Heart left ventricle (tissue), 16 donors: ENCODE results near the gene SERPINA5. TPM values are rescaled to one million over a fixed set of nuclear protein-coding genes. Genes with fewer than 3 reads are reported as not detected.

Source experiments
- ATAC-seq, 4 donors: fragments of 200-7000 bp; cut with Tn5 transposase; one replicate each; pipeline ENCODE4 v1.9.1; 2020 to 2022; ENCODE audit warnings: moderate library complexity in 4 of 4, mild to moderate bottlenecking in 3 of 4, moderate number of reproducible peaks in 1 of 4
- DNase-seq, 5 donors: peaks; one replicate each; pipeline ENCODE4 v3.0.0-alpha.2; 2020
- H3K27ac ChIP-seq, 12 donors: fragments of 200-600 bp; sonication (generic) in 4 of 12; one replicate each; pipeline versions ENCODE4 v1.5.0 to v1.8.0; 2016 to 2022; ENCODE audit warnings: mild to moderate bottlenecking in 2 of 12
- H3K27me3 ChIP-seq, 9 donors: fragments of 200-600 bp; sonication (generic) in 2 of 9; one replicate each; pipeline versions ENCODE4 v1.5.1 to v1.8.0; 2016 to 2022; ENCODE audit warnings: mild to moderate bottlenecking in 3 of 9
- H3K36me3 ChIP-seq, 9 donors: fragments of 200-600 bp; sonication (generic) in 2 of 9; one replicate each; pipeline versions ENCODE4 v1.5.0 to v1.8.0; 2018 to 2022; ENCODE audit warnings: mild to moderate bottlenecking in 2 of 9
- H3K4me1 ChIP-seq, 12 donors: fragments of 200-600 bp; sonication (generic) in 4 of 12; one replicate each; pipeline versions ENCODE4 v1.5.0 to v1.8.0; 2016 to 2022; ENCODE audit warnings: mild to moderate bottlenecking in 3 of 12
- H3K4me3 ChIP-seq, 12 donors: fragments of 200-600 bp; sonication (generic) in 4 of 12; one replicate each; pipeline versions ENCODE4 v1.5.0 to v1.8.0; 2017 to 2022; ENCODE audit warnings: mild to moderate bottlenecking in 9 of 12, moderate library complexity in 4 of 12
- H3K9me3 ChIP-seq, 12 donors: fragments of 200-600 bp; sonication (generic) in 4 of 12; one replicate each; pipeline versions ENCODE4 v1.5.0 to v1.8.0; 2016 to 2022; ENCODE audit warnings: mild to moderate bottlenecking in 1 of 12
- POLR2A ChIP-seq, 2 donors: fragments of 450-650 bp; IDR thresholded peaks; one replicate each; pipeline ENCODE4 v1.6.1; 2017; ENCODE audit warnings: antibody characterized with exemption in 2 of 2, mild to moderate bottlenecking in 2 of 2, moderate library complexity in 2 of 2
- WGBS, 4 donors: extraction: QIAGEN DNeasy Blood & Tissue Kit in 2 of 4; methylation state at CpG; one replicate each; pipeline versions ENCODE4 v1.1.5 to v1.1.7; 2013 to 2018; 5-methylcytosine and 5-hydroxymethylcytosine counted together
- intact Hi-C, 10 donors: fragments of 100-400 bp; cut with DNase I; formaldehyde crosslinking; loops; one replicate each; pipeline versions ENCODE4 v1.11.1 to v1.14.2; 2022
- polyA plus RNA-seq, 2 donors: library from polyadenylated mRNA; stranded (reverse); fragments of 200-250 nt; gene quantifications; one replicate each; pipeline ENCODE4 v1.2.3, GENCODE V29; 2013
- total RNA-seq, 9 donors: library from RNA; depleted of rRNA in 2 of 9; stranded (reverse); fragments of >200 nt in 2 of 9; fragmentation: NEBNext Ultra II Directional in 3 of 9; extraction: Animal tissue kit (Norgen Biotek cat#: 25700) in 3 of 9; gene quantifications; one replicate each; pipeline versions ENCODE4 v1.1.0 to v1.2.4, GENCODE V29; 2016 to 2023
- TF ChIP-seq, protein P1 (sequence below), 12 donors: fragments of 200-600 bp; sonication (generic) in 4 of 12; IDR thresholded peaks; one replicate each; pipeline versions ENCODE4 v1.5.0 to v1.8.0; 2018 to 2022; ENCODE audit warnings: antibody characterized with exemption in 12 of 12, mild to moderate bottlenecking in 5 of 12
- donor health status: ischemic (EF 13 %, LVEDD 7.1; RV severe dilation, severe dysfunction).
- donor health status: healthy with polysubstance abuse.
- donor health status: DM: no; HTN: yes; CAD: no.
- donor health status: DM: no; HTN: no; CAD: no.
- donor health status: ischemic (EF 25% LVEDD 6.9; RV normal size, moderate dysfunction).
- donor health status: ischemic (EF 25% LVEDD 5.7; RV mildly dilated, moderate dysfunction).
- donor health status: healthy.
- donor health status: DM: yes; HTN: yes; CAD: no.
- donor health status: ischemic (EF 35%, LVEDD 5.7; RV mildly dilated, moderate dysfunction).
- donor health status: nonischemic (EF 11% LVEDD 7.7; RV severe dilation, severe dysfunction).
- donor health status: DM: yes; HTN: yes; CAD: no.
- donor health status: PGD.
- donor health status: ischemic (EF 29% LVEDD 5.4; RV normal size, mild dysfunction).
- donor health status: nonischemic (EF 23%, LVEDD 6.1; RV moderate dilation, normal function).

The SERPINA5 gene
- total and polyA plus RNA-seq, 11 donors: 0.54 to 4.5 (median 1.1) TPM

DNA sequence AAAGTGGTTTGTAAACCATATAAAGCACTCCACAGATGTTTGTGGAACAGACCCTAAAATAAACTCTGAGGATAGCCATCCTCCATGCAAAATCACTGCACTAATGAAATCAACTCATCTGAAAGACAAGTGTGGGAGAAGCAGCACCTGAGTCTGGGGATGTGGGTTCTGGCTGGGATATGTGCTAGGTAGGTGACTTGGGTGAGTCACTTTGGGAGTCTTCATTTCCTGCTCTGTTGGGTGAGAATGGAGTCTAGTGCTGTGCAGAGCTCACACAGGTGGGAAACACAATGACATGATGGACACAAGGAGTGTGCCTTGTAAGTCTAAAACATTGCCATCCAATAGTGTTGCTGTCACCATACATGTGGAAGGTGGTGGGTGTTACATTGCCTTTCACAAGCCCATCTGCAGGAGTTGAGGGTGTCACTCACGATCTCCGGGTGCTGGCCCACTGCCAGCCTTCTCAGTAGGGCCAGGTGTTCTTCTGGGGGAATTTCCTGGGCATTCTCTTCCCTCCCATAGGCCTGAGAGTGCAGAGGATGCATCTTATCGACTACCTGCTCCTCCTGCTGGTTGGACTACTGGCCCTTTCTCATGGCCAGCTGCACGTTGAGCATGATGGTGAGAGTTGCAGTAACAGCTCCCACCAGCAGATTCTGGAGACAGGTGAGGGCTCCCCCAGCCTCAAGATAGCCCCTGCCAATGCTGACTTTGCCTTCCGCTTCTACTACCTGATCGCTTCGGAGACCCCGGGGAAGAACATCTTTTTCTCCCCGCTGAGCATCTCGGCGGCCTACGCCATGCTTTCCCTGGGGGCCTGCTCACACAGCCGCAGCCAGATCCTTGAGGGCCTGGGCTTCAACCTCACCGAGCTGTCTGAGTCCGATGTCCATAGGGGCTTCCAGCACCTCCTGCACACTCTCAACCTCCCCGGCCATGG lies 18.0 kb upstream of the SERPINA5 start:
- TF ChIP-seq, protein P1, sequence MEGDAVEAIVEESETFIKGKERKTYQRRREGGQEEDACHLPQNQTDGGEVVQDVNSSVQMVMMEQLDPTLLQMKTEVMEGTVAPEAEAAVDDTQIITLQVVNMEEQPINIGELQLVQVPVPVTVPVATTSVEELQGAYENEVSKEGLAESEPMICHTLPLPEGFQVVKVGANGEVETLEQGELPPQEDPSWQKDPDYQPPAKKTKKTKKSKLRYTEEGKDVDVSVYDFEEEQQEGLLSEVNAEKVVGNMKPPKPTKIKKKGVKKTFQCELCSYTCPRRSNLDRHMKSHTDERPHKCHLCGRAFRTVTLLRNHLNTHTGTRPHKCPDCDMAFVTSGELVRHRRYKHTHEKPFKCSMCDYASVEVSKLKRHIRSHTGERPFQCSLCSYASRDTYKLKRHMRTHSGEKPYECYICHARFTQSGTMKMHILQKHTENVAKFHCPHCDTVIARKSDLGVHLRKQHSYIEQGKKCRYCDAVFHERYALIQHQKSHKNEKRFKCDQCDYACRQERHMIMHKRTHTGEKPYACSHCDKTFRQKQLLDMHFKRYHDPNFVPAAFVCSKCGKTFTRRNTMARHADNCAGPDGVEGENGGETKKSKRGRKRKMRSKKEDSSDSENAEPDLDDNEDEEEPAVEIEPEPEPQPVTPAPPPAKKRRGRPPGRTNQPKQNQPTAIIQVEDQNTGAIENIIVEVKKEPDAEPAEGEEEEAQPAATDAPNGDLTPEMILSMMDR (IDR thresholded peaks at IDR 0.05): no peak
- TF ChIP-seq POLR2A (IDR thresholded peaks at IDR 0.05): no peak
- no peaks in the 10 kb centered on the region for H3K9me3 ChIP-seq
- no peaks in the 10 kb centered on the region for H3K4me1 ChIP-seq
- no peaks in the 10 kb centered on the region for H3K27me3 ChIP-seq
- no peaks in the 10 kb centered on the region for H3K36me3 ChIP-seq
- no peak for ATAC-seq
- no peak overlapping the region for H3K27ac ChIP-seq
- no peak for DNase-seq
- intact Hi-C loops: no loop called here
- no peak overlapping the region for H3K4me3 ChIP-seq
- WGBS, 4 donors: 85 to 94% (median 86%) methylated on average over 16 of the region's 16 CpGs

DNA sequence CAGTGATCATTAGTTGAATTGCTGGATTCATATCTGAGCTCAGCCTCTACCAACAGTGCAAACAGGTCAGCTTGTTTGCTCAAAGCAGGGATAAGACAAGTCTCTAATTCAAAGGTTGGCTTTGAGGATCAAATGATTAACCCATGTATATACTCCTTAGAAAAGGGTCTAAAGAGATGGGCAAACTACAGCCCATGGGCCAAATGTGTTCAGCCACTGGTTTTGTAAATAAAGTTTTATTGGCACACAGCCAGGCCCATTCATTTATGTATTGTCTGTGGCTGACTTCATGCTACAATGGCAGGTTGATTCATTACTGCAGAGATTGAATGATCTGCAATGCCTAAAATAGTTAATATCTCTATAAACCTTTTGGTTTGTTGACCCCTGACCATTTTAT lies 16.8 kb upstream of the SERPINA5 start:
- no peaks in the 10 kb centered on the region for H3K9me3 ChIP-seq
- no peak for DNase-seq
- intact Hi-C loops: no loop called here
- H3K4me3 ChIP-seq: no peak overlapping the region
- no peak for ATAC-seq
- H3K4me1 ChIP-seq: no peaks in the 10 kb centered on the region
- no peak overlapping the region for H3K27ac ChIP-seq
- no peaks in the 10 kb centered on the region for H3K36me3 ChIP-seq
- TF ChIP-seq, protein P1 (IDR thresholded peaks at IDR 0.05): no peak
- TF ChIP-seq POLR2A (IDR thresholded peaks at IDR 0.05): no peak
- H3K27me3 ChIP-seq: peaks cover 0 to 6% (median 0%) of the 10 kb centered on the region in 9 donors

DNA sequence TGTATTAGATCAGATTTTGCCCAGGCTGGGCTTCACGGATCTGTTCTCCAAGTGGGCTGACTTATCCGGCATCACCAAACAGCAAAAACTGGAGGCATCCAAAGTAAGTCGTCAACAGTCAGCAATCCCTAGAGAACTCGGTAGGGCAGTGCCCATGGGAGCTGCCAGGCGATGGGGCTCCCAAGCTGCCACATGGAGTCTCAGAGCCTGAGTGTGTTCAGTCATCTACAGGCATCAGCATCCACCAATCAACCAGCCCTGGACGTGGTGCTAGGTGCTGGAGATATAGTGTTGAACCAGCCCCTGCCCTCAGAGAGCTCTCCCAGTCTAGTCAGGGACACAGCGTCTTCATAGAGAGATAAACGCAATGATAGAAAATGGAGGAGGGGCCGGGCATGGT lies 13.0 kb upstream of the SERPINA5 start:
- DNase-seq: no peak
- intact Hi-C loops: no loop called here
- no peak overlapping the region for H3K27ac ChIP-seq

DNA sequence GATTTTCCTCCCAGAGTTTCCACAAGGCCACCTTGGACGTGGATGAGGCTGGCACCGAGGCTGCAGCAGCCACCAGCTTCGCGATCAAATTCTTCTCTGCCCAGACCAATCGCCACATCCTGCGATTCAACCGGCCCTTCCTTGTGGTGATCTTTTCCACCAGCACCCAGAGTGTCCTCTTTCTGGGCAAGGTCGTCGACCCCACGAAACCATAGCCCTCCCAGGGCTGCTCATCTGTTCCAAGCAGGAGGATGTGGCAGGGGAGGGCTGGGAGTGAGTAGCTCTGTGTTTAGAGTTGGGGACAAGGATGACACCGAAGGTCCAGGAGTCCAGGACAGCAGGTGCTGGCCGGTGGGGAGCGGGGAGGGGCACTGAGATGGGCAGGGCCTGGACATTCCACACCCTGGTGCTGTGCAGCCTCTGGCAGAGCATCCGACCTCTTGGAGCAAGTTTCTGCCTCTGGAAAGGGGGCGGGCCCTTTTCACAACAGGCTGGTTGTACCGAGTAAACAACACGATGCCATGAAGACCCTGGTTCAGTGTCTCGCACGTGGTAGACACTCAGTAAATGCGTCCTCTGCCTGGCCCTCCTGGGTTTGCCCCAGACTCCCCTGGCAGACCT lies 11.7 kb upstream of the SERPINA5 start:
- no peak overlapping the region for H3K4me3 ChIP-seq
- intact Hi-C loops: no loop called here
- peaks cover 0 to 10% (median 0%) of the 10 kb centered on the region in 9 donors for H3K27me3 ChIP-seq
- ATAC-seq (no peak), DNase-seq (no peak)
- no peaks in the 10 kb centered on the region for H3K36me3 ChIP-seq
- H3K4me1 ChIP-seq: peaks cover 0 to 9% (median 0%) of the 10 kb centered on the region in 12 donors
- no peak overlapping the region for H3K27ac ChIP-seq
- no peaks in the 10 kb centered on the region for H3K9me3 ChIP-seq
- 81 to 90% (median 86%) methylated on average over 16 to 20 of the region's 20 CpGs for WGBS, 4 donors
- no peak for TF ChIP-seq POLR2A (IDR thresholded peaks at IDR 0.05)
- TF ChIP-seq, protein P1 (IDR thresholded peaks at IDR 0.05): no peak

More for the DNA sequence above, 13.0 kb upstream of the SERPINA5 start:
- 78 to 85% (median 83%) methylated on average over 9 of the region's 9 CpGs for WGBS, 4 donors
- no peaks in the 10 kb centered on the region for H3K36me3 ChIP-seq
- no peak for ATAC-seq
- H3K4me1 ChIP-seq: peaks cover 0 to 9% (median 0%) of the 10 kb centered on the region in 12 donors
- TF ChIP-seq, protein P1 (IDR thresholded peaks at IDR 0.05): no peak
- TF ChIP-seq POLR2A (IDR thresholded peaks at IDR 0.05): no peak
- H3K27me3 ChIP-seq: peaks cover 0 to 10% (median 0%) of the 10 kb centered on the region in 9 donors
- no peak overlapping the region for H3K4me3 ChIP-seq
- H3K9me3 ChIP-seq: no peaks in the 10 kb centered on the region
